CD8-positive, alpha-beta memory T cell (primary cell): ENCODE data around the gene IQCN. TPM values are rescaled to one million over a fixed set of nuclear protein-coding genes. Genes with fewer than 3 reads are reported as not detected.

Experiments
- CTCF ChIA-PET: fragments of 350-600 bp; sonication (Branson Sonifier 250); formaldehyde crosslinking; loops from one replicate; lab custom pipeline; 2021; ENCODE audit warnings: antibody characterized with exemption; lab: Charles Lee
- POLR2A ChIA-PET: fragments of 350-600 bp; sonication (Branson Sonifier 250); formaldehyde crosslinking; loops from one replicate; lab custom pipeline; 2021; ENCODE audit warnings: antibody characterized with exemption; lab: Charles Lee
- DNase-seq, 5 donors: peaks; one replicate each; pipeline versions ENCODE4 v3.0.0 to v3.0.0-alpha.2; 2020 to 2022; ENCODE audit warnings: mixed read lengths in 1 of 5
- H3K27ac ChIP-seq: one replicate; pipeline ENCODE4 v1.7.0; 2013; ENCODE audit warnings: low read depth, mild to moderate bottlenecking, low read length, moderate library complexity
- H3K27me3 ChIP-seq: 2 replicates; pipeline ENCODE4 v1.7.0; 2013; ENCODE audit warnings: low read length, mild to moderate bottlenecking; ENCODE audit not compliant: insufficient read depth, poor library complexity, severe bottlenecking
- H3K36me3 ChIP-seq: 2 replicates; pipeline ENCODE4 v1.7.0; 2013; ENCODE audit warnings: mild to moderate bottlenecking, low read length, moderate library complexity; ENCODE audit not compliant: insufficient read depth
- H3K4me1 ChIP-seq: 2 replicates; pipeline ENCODE4 v1.7.0; 2013; ENCODE audit warnings: mild to moderate bottlenecking, low read length, moderate library complexity; ENCODE audit not compliant: insufficient read depth
- H3K4me3 ChIP-seq: 2 replicates; pipeline ENCODE4 v1.7.0; 2013; ENCODE audit warnings: mild to moderate bottlenecking, low read length
- H3K9me3 ChIP-seq: 2 replicates; pipeline ENCODE4 v1.7.0; 2013; ENCODE audit warnings: mild to moderate bottlenecking, low read length
- H3K27ac Mint-ChIP-seq, 8 donors: one replicate each; pipeline ENCODE4 v1.8.0; 2020 to 2021; ENCODE audit warnings: mixed read lengths in 8 of 8, mild to moderate bottlenecking in 6 of 8, inconsistent platforms in 3 of 8, moderate library complexity in 3 of 8
- H3K27me3 Mint-ChIP-seq, 2 donors: one replicate each; pipeline ENCODE4 v1.8.0; 2020 to 2021; ENCODE audit warnings: mixed read lengths in 2 of 2, mild to moderate bottlenecking in 1 of 2, moderate library complexity in 1 of 2
- H3K36me3 Mint-ChIP-seq, 3 donors: one replicate each; pipeline ENCODE4 v1.8.0; 2020 to 2021; ENCODE audit warnings: mixed read lengths in 3 of 3, inconsistent platforms in 1 of 3, mild to moderate bottlenecking in 1 of 3
- H3K4me1 Mint-ChIP-seq, 3 donors: one replicate each; pipeline ENCODE4 v1.8.0; 2020 to 2021; ENCODE audit warnings: mixed read lengths in 3 of 3, inconsistent platforms in 1 of 3, mild to moderate bottlenecking in 1 of 3
- H3K4me3 Mint-ChIP-seq, 7 donors: one replicate each; pipeline ENCODE4 v1.8.0; 2020 to 2021; ENCODE audit warnings: mixed read lengths in 7 of 7, mild to moderate bottlenecking in 6 of 7, moderate library complexity in 4 of 7, inconsistent platforms in 2 of 7
- H3K9me3 Mint-ChIP-seq, 5 donors: one replicate each; pipeline ENCODE4 v1.8.0; 2020 to 2022; ENCODE audit warnings: mixed read lengths in 5 of 5, mild to moderate bottlenecking in 3 of 5, moderate library complexity in 2 of 5, inconsistent platforms in 1 of 5
- polyA plus RNA-seq: library from polyadenylated mRNA; unstranded; fragments of 300-500 nt; fragmentation: Illumina TruSeq; gene quantifications from one replicate; pipeline ENCODE4 v1.2.3, GENCODE V29; 2021
- total RNA-seq, 2 experiments: library from RNA; stranded (reverse); gene quantifications; one replicate each; pipeline ENCODE4 v1.2.3, GENCODE V29; 2021

Gene IQCN
- total and polyA plus RNA-seq, 3 experiments from 2014 or later, result 0.31 to 1.3 (median 1.3) TPM

DNA sequence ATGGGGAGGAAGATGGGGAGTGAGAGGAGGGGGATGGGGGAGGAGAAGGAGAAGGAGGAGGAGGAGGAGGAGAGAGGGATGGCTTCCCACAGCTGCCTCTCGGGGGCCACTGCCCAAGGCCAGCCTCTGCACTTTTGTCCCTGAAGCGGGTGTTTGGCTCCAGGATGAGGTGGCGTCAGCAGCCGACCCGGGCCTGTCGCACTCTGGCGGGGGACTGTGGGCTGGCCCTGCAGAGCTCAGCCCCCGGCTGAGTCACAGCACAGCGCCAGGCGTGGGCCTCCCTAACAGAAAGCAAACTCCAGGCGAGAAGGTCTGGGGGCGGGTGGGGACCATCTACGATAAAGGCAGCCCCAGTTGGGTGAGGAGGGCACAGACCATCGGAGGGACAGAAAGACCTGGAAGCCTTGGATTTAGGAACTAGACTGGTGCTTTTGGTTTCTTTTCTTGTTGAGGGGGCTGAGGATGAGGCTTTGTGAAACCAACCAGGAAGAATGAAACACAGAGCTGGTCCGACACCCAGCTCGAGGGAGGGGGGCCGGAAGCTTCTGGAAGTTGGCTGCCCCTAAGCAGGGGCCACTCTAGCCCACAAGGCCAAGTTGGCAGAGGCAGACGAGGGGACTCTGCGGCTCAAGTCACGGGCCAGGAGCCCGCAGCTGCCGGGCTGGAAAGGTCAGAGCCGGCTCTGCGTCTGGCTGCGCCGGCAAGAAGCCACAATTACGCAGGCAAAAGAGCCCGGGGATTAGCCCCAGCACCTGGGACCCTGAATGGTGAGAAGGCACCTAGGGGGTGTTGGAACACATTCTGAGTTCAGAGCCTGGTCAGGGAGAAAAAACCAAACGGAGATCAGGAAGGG is 30.4 kb upstream of the IQCN start:
- peaks cover 52% of the 10 kb centered on the region for H3K4me1 ChIP-seq
- Mint-ChIP-seq H3K9me3 (no peaks in the 10 kb centered on the region), H3K27me3 (peaks cover 0 to 1% of the 10 kb centered on the region in 2 donors), H3K4me1 (peaks cover 36 to 55% (median 40%) of the 10 kb centered on the region in 3 donors), H3K4me3 (peak overlapping the region; percentile 89 to 96 (median 92)), H3K27ac (peak overlapping the region; percentile 94 to 99 (median 99)), H3K36me3 (peaks cover 0 to 25% (median 4%) of the 10 kb centered on the region in 3 donors)
- peak overlapping the region; percentile 81 for H3K4me3 ChIP-seq
- no peaks in the 10 kb centered on the region for H3K9me3 ChIP-seq
- H3K27ac ChIP-seq, result peak overlapping the region; percentile 94
- POLR2A ChIA-PET, result interaction anchor here (0.6 to 5.4 kb wide), 16 partner anchors 8 to 969 kb away, joined by 3 to 283 read pairs (median 6); partner anchors contain the start of genes JUND, LSM4 and MPV17L2
- H3K36me3 ChIP-seq, result no peaks in the 10 kb centered on the region
- CTCF ChIA-PET, result interaction anchor here (0.5 to 4.6 kb wide), 15 partner anchors 11 to 261 kb away, joined by 3 to 72 read pairs (median 3); partner anchors contain the start of genes JUND and LSM4
- H3K27me3 ChIP-seq, result no peaks in the 10 kb centered on the region
- DNase-seq, result peak; percentile 74 to 93 (median 78)

DNA sequence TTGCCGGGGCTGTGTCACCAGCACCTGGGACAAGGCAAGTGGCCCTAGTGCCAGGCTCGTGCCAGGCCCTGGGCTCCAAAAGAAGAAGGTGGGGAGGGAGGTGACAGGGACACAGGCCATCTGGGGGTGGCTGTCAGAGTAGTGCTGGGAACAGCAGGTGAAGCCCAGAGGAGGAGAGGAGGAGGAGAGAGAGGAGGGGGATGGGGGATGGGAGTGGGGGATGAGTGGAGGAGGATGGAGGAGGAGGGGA is 29.9 kb upstream of the IQCN start:
- no peak for DNase-seq
- Histone ChIP-seq H3K27ac (peak overlapping the region; percentile 94), H3K9me3 (no peaks in the 10 kb centered on the region), H3K36me3 (no peaks in the 10 kb centered on the region), H3K4me1 (peaks cover 52% of the 10 kb centered on the region), H3K4me3 (peak overlapping the region; percentile 81), H3K27me3 (no peaks in the 10 kb centered on the region)
- peaks cover 36 to 55% (median 40%) of the 10 kb centered on the region in 3 donors for H3K4me1 Mint-ChIP-seq
- ChIA-PET POLR2A (interaction anchor here (1.0 to 5.4 kb wide), 10 partner anchors 12 to 192 kb away, joined by 3 to 283 read pairs (median 8); partner anchors contain the start of genes JUND, LSM4 and MPV17L2), CTCF (interaction anchor here (0.7 to 4.6 kb wide), 11 partner anchors 11 to 260 kb away, joined by 3 to 72 read pairs (median 4); partner anchors contain the start of genes JUND and LSM4)
- H3K27ac Mint-ChIP-seq, result peak overlapping the region; percentile 94 to 99 (median 99)
- peaks cover 0 to 1% of the 10 kb centered on the region in 2 donors for H3K27me3 Mint-ChIP-seq
- peak overlapping the region; percentile 89 to 96 (median 92) for H3K4me3 Mint-ChIP-seq
- H3K9me3 Mint-ChIP-seq, result no peaks in the 10 kb centered on the region
- H3K36me3 Mint-ChIP-seq, result peaks cover 0 to 22% (median 4%) of the 10 kb centered on the region in 3 donors

DNA sequence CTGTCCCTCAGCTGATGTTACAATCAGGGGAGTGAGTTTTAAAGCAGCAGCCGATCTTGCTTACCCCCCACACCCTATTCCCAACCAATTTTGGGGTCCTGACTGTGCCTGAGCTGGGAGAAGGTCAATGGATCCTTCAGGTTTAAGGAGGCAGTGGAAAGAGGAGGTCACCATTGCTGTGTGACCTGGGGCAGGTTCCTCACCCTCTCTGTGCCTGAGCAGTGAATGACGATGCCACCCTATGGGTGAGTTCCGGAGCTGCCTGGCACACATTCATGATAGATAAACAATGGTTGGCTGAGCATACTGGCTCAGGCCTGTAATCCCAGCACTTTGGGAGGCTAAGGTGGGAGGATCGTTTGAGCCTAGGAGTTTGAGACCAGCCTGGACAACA is 27.5 kb upstream of the IQCN start:
- no peak for DNase-seq
- H3K27ac Mint-ChIP-seq, result peak overlapping the region; percentile 43 to 95 (median 84)
- peaks cover 27 to 43% (median 32%) of the 10 kb centered on the region in 3 donors for H3K4me1 Mint-ChIP-seq
- H3K4me3 ChIP-seq, result no peak overlapping the region
- peaks cover 0 to 11% (median 2%) of the 10 kb centered on the region in 3 donors for H3K36me3 Mint-ChIP-seq
- H3K27me3 Mint-ChIP-seq, result peaks cover 0 to 1% of the 10 kb centered on the region in 2 donors
- no peaks in the 10 kb centered on the region for H3K9me3 Mint-ChIP-seq
- ChIA-PET POLR2A (interaction anchor here (0.7 to 5.4 kb wide), 2 partner anchors 21 to 24 kb away, joined by 10 to 283 read pairs; partner anchors contain the start of gene JUND), CTCF (interaction anchor here (1.2 to 4.6 kb wide), 4 partner anchors 10 to 22 kb away, joined by 3 to 35 read pairs (median 16); partner anchors contain the start of genes JUND and LSM4)
- no peaks in the 10 kb centered on the region for H3K36me3 ChIP-seq
- H3K4me3 Mint-ChIP-seq, result peak overlapping the region in 4 of 7 donors; percentile 24 to 40 (median 28)
- H3K4me1 ChIP-seq, result peaks cover 43% of the 10 kb centered on the region
- no peaks in the 10 kb centered on the region for H3K27me3 ChIP-seq
- H3K9me3 ChIP-seq, result no peaks in the 10 kb centered on the region
- H3K27ac ChIP-seq, result peak overlapping the region; percentile 20

DNA sequence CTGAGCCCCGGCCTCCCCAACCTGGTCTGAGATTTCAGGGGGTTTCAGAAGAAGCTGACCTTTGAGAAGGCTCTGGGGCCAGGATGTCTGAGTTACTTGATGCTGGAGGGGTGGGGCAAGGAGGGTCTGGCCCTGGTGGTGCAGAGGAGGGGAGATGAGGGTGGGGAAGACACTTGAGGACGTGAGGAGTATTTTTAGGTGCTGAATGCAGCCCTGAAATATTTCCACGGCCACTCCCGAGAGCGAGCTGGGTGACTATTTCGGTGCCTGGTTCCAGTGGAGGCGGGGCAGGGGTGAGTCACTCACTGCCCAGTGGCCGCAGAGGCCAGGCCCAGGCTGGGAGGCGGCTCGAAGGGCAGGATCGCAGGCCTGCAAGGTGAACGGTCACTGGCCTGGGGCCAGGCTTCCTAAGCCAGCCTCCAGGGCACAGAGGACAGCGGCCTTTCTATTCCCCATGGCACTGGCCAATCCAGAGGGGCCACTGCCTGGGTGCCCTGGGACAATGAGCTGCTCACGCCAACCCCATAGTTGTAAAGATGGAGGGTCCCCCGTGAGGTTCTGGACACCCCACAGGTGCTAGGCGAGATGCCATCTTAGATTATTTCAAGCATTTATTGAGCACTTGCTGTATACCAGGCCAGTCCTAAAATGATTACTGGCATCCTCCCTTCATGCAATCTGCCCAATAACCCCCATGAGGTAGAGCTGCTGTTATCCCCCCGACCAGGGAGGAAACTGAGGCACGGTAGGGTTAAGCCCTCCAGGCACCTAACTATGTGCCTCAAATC is 26.9 kb upstream of the IQCN start:
- peak overlapping the region; percentile 20 for H3K27ac ChIP-seq
- H3K4me3 ChIP-seq, result no peak overlapping the region
- Mint-ChIP-seq H3K27ac (peak overlapping the region; percentile 43 to 89 (median 72)), H3K4me1 (peaks cover 25 to 37% (median 27%) of the 10 kb centered on the region in 3 donors), H3K36me3 (peaks cover 0 to 11% (median 2%) of the 10 kb centered on the region in 3 donors), H3K9me3 (no peaks in the 10 kb centered on the region), H3K4me3 (peak overlapping the region in 3 of 7 donors; percentile 24 to 48 (median 36)), H3K27me3 (peaks cover 0 to 1% of the 10 kb centered on the region in 2 donors)
- no peaks in the 10 kb centered on the region for H3K9me3 ChIP-seq
- ChIA-PET CTCF (interaction anchor here (1.2 to 4.6 kb wide), 4 partner anchors 10 to 22 kb away, joined by 3 to 35 read pairs (median 16); partner anchors contain the start of genes JUND and LSM4), POLR2A (interaction anchor here (0.6 to 5.4 kb wide), 2 partner anchors 11 to 21 kb away, joined by 5 to 283 read pairs; partner anchors contain the start of gene JUND)
- no peaks in the 10 kb centered on the region for H3K27me3 ChIP-seq
- H3K4me1 ChIP-seq, result peaks cover 38% of the 10 kb centered on the region
- no peaks in the 10 kb centered on the region for H3K36me3 ChIP-seq
- DNase-seq, result no peak

DNA sequence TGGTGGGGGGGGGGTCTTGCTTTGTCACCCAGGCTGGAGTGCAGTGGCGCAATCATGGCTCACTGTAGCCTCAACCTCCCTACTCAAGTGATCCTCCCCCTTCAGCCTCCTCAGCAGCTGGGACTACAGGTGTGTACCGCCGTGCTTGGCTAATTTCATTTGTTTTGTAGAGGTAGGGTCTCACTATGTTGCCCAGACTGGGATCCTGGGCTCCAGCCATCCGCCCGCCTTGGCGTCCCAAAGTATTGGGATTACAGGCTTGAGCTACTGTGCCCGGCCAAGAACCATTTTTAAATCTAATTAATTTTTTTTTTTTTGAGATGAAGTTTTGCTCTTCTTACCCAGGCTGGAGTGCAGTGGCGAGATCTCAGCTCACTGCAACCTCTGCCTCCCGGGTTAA is 25.4 kb upstream of the IQCN start:
- ChIA-PET CTCF (no interaction called here), POLR2A (interaction anchor here (2.8 kb wide), 1 partner anchor 19 kb away, joined by 17 read pairs; the partner anchor contains the start of gene JUND)
- Histone ChIP-seq H3K9me3 (no peaks in the 10 kb centered on the region), H3K27me3 (no peaks in the 10 kb centered on the region), H3K27ac (no peak overlapping the region), H3K4me3 (no peak overlapping the region), H3K36me3 (no peaks in the 10 kb centered on the region), H3K4me1 (peaks cover 33% of the 10 kb centered on the region)
- no peak overlapping the region for H3K4me3 Mint-ChIP-seq
- peaks cover 18 to 28% (median 24%) of the 10 kb centered on the region in 3 donors for H3K4me1 Mint-ChIP-seq
- H3K27me3 Mint-ChIP-seq, result peaks cover 0 to 1% of the 10 kb centered on the region in 2 donors
- H3K9me3 Mint-ChIP-seq, result no peaks in the 10 kb centered on the region
- peak overlapping the region in 2 of 8 donors; percentile 55 to 61 for H3K27ac Mint-ChIP-seq
- no peak for DNase-seq
- peaks cover 0 to 5% (median 2%) of the 10 kb centered on the region in 3 donors for H3K36me3 Mint-ChIP-seq

DNA sequence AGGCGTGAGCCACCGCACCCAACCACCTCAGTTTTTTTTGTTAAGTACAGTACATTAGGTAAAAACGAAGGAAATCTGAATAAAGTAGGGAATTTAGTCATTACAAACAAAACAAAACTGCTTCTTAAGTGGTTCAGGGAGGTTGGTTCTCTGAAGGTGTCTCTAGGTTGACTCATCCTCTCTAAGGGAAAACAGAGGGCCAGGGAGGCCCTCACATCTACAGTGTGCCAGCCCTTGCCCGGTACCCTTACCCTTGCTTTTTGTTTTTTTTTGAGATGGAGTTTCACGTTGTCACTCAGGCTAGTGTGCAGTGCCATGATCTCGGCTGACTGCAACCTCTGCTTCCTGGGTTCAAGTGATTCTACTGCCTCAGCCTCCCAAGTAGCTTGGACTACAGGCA is 24.3 kb upstream of the IQCN start:
- Histone ChIP-seq H3K4me3 (no peak overlapping the region), H3K27ac (no peak overlapping the region), H3K27me3 (no peaks in the 10 kb centered on the region), H3K36me3 (no peaks in the 10 kb centered on the region), H3K4me1 (peaks cover 38% of the 10 kb centered on the region), H3K9me3 (no peaks in the 10 kb centered on the region)
- peaks cover 19 to 29% (median 28%) of the 10 kb centered on the region in 3 donors for H3K4me1 Mint-ChIP-seq
- peaks cover 0 to 3% of the 10 kb centered on the region in 2 donors for H3K27me3 Mint-ChIP-seq
- peak overlapping the region in 3 of 8 donors; percentile 46 to 71 (median 65) for H3K27ac Mint-ChIP-seq
- ChIA-PET CTCF (no interaction called here), POLR2A (interaction anchor here (2.8 kb wide), 1 partner anchor 18 kb away, joined by 17 read pairs; the partner anchor contains the start of gene JUND)
- DNase-seq, result no peak
- no peaks in the 10 kb centered on the region for H3K9me3 Mint-ChIP-seq
- peaks cover 0 to 2% (median 0%) of the 10 kb centered on the region in 3 donors for H3K36me3 Mint-ChIP-seq
- H3K4me3 Mint-ChIP-seq, result peak overlapping the region in 1 of 7 donors; percentile 30

DNA sequence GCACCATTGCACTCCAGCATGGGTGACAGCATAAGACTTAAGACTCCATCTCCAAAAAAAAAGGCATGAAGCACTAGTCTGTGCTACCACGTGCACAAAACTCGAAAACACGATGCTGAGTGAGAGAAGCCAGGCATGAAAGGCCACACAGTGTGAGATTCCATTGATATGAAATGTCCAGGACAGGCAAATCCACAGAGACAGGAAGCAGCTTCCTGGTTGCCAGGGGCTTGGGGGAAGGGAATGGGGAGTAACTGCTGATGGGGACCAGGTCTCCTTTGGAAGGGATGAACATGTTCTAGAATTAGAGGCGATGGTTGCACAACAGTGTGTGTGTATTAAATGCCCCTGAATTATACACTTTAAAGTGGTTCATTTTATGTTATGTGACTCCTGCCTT is 23.1 kb upstream of the IQCN start:
- H3K9me3 Mint-ChIP-seq, result no peaks in the 10 kb centered on the region
- peaks cover 21 to 35% (median 31%) of the 10 kb centered on the region in 3 donors for H3K4me1 Mint-ChIP-seq
- no peaks in the 10 kb centered on the region for H3K36me3 ChIP-seq
- no peaks in the 10 kb centered on the region for H3K27me3 ChIP-seq
- H3K4me3 Mint-ChIP-seq, result no peak overlapping the region
- H3K27ac Mint-ChIP-seq, result peak overlapping the region in 5 of 8 donors; percentile 21 to 87 (median 71)
- ChIA-PET POLR2A (interaction anchor here (0.6 to 1.5 kb wide), 3 partner anchors 8 to 208 kb away, joined by 5 to 7 read pairs (median 6); partner anchors contain the start of gene JUND), CTCF (interaction anchor here (1.1 kb wide), 1 partner anchor 18 kb away, joined by 4 read pairs; no protein-coding TSS in a partner anchor)
- H3K27me3 Mint-ChIP-seq, result peaks cover 0 to 1% of the 10 kb centered on the region in 2 donors
- H3K27ac ChIP-seq, result no peak overlapping the region
- no peak overlapping the region for H3K4me3 ChIP-seq
- no peaks in the 10 kb centered on the region for H3K9me3 ChIP-seq
- no peaks in the 10 kb centered on the region for H3K36me3 Mint-ChIP-seq
- DNase-seq, result no peak
- peaks cover 39% of the 10 kb centered on the region for H3K4me1 ChIP-seq
